ES-I3 (cell line): ENCODE results near the gene PLXNA1.

Experiments used
- H3K36me3 ChIP-seq: 2 replicates; pipeline ENCODE4 v1.6.1; 2013; ENCODE audit warnings: mild to moderate bottlenecking, low read length, control low read depth, moderate library complexity; ENCODE audit not compliant: insufficient read depth
- H3K4me1 ChIP-seq: 2 replicates; pipeline ENCODE4 v1.6.1; 2013; ENCODE audit warnings: mild to moderate bottlenecking, control low read depth, low read length; ENCODE audit not compliant: insufficient read depth
- H3K9ac ChIP-seq: 2 replicates; pipeline ENCODE4 v1.6.1; 2013; ENCODE audit warnings: low read depth, mild to moderate bottlenecking, low read length, moderate library complexity
- H3K9me3 ChIP-seq: 2 replicates; pipeline ENCODE4 v1.6.1; 2013; ENCODE audit warnings: mild to moderate bottlenecking, low read length, moderate library complexity; ENCODE audit not compliant: control insufficient read depth, insufficient read depth

Gene PLXNA1

GRCh38 chr3:126982471-126983175 is at the start of gene PLXNA1:
TSS of gene PLXNA1 (plus strand) at chr3:126983115. CDS start at chr3:126988594, 5,479 bp downstream.
- Histone ChIP-seq H3K36me3 (no peaks in the 10 kb centered on the region), H3K9ac (peak within 1 kb of the TSS; percentile 62), H3K9me3 (no peaks in the 10 kb centered on the region), H3K4me1 (peaks cover 6% of the 10 kb centered on the region; the same call in 1 of the 2 replicates)

GRCh38 chr3:126934031-126934531 is 48.8 kb upstream of the PLXNA1 start:
- Histone ChIP-seq H3K9ac (no peak overlapping the region), H3K36me3 (no peaks in the 10 kb centered on the region), H3K4me1 (peaks cover under 1% of the 10 kb centered on the region; the same call in 1 of the 2 replicates), H3K9me3 (no peaks in the 10 kb centered on the region)

DNA sequence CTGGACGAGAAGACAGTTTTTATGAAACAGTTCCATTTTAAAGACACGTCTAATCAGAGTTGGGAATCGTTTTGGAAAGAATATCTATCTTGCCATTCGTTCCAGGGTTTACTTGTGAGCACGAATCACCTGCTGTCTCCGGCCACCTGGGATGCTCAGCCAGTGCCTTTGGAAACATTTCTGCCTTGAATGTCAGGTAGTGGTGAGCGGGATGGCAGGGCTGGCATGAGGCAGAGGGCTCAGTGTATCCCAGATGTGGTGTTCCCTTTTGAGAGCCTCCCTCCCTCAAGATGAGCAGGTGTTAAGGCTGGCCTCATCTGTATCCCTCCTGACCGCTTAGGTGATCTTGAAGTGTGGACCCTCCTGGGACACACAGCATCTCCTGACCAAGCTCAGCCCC is 47.9 kb upstream of the PLXNA1 start:
- peaks cover 3% of the 10 kb centered on the region; the same call in 1 of the 2 replicates for H3K4me1 ChIP-seq
- H3K9me3 ChIP-seq: no peaks in the 10 kb centered on the region
- no peak overlapping the region for H3K9ac ChIP-seq
- no peaks in the 10 kb centered on the region for H3K36me3 ChIP-seq

DNA sequence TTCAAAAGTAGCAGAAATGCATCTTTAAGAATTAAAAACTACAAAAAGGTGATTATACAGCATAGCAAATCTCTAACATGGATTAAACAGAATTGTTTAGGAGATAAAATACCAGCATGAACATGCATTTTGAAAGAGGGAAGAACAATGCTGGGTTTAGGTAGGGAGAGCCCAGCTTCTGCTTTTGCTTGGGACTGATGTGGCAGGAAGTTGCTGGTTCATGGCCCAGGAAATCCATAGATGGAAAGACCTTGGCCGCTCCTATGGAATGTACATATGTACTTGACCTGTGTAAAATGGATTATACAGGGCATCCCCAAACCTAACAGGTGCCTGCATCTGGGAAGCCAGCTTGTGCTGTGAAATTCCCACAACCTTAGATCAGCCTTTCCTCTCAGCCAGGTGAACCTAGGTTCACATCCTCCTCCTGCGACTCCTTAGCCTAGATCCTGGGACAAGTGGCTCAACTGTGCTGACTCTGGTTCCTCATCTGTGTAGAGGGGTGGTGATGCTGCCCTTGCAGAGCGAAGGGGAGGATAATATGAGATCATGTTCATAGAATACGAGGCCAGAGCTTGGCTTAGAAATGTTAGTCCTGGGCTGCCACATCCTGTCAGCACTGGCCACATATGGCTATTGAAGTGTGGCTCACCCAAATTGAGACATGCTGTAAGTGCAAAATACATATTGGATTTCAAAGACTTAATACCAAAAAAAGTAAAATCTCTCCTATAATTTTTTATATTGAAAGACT is 47.0 kb upstream of the PLXNA1 start:
- Histone ChIP-seq H3K9me3 (no peaks in the 10 kb centered on the region), H3K36me3 (no peaks in the 10 kb centered on the region), H3K9ac (no peak overlapping the region), H3K4me1 (peaks cover 3% of the 10 kb centered on the region; the same call in 1 of the 2 replicates)

DNA sequence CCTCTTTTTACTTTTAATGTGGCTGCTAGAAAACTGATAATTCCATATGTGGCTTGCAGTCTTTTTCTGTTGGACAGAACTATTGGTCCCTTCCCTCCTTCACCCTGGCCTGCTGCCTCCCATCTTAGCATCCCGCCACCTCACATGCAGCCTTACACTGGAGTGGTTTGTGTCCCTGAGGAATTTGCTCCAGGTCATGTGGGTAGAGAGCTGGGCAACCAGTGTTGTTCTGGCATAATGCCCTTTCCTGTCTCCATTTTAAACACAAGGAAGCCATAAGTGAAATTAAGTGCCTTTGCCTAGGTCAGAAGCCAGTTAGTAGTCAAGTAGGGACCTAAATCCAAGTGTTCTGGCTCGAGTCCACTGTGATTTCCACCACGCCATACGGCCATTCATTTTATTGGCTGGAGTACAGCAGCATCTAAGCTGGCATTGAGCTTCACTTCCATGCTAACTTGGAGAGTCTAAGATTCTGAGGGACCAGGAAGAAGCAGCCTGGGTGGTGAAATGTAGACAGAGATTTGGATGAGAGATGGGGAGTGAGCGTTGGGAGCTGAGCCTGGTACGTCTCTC is 46.0 kb upstream of the PLXNA1 start:
- H3K36me3 ChIP-seq: no peaks in the 10 kb centered on the region
- no peaks in the 10 kb centered on the region for H3K9me3 ChIP-seq
- H3K4me1 ChIP-seq: peaks cover 3% of the 10 kb centered on the region; the same call in 1 of the 2 replicates
- no peak overlapping the region for H3K9ac ChIP-seq

- H3K4me1 ChIP-seq: peaks cover 3% of the 10 kb centered on the region; the same call in 1 of the 2 replicates
- H3K9ac ChIP-seq: no peak overlapping the region
- H3K36me3 ChIP-seq: no peaks in the 10 kb centered on the region
- H3K9me3 ChIP-seq: no peaks in the 10 kb centered on the region
Observed at GRCh38 chr3:126937533-126937932, 45.4 kb upstream of the PLXNA1 start.

DNA sequence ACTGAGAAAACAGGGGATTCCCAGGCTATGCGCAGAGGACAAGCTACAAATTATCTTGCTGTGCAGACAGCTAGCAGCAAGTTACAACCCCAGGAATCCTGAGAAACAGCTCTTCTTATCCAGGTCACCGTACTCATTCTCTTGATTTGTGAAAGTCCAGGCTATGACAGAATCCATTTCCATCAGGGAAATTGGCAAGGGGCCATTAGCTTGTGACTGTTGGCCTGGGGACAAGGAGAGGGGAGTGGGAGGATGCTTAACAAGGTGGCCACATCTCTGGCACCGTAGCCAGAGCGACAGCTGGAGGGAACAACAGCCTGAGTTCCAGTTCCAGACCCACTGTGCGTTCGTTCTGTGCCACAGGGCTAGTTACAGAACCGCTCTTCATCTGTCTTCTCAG is 44.9 kb upstream of the PLXNA1 start:
- no peaks in the 10 kb centered on the region for H3K9me3 ChIP-seq
- H3K4me1 ChIP-seq: peaks cover 3% of the 10 kb centered on the region; the same call in 1 of the 2 replicates
- H3K36me3 ChIP-seq: no peaks in the 10 kb centered on the region
- H3K9ac ChIP-seq: no peak overlapping the region

GRCh38 chr3:126938520-126939337 is 44.2 kb upstream of the PLXNA1 start:
- Histone ChIP-seq H3K9ac (no peak overlapping the region), H3K36me3 (no peaks in the 10 kb centered on the region), H3K4me1 (peaks cover 3% of the 10 kb centered on the region; the same call in 1 of the 2 replicates), H3K9me3 (no peaks in the 10 kb centered on the region)

DNA sequence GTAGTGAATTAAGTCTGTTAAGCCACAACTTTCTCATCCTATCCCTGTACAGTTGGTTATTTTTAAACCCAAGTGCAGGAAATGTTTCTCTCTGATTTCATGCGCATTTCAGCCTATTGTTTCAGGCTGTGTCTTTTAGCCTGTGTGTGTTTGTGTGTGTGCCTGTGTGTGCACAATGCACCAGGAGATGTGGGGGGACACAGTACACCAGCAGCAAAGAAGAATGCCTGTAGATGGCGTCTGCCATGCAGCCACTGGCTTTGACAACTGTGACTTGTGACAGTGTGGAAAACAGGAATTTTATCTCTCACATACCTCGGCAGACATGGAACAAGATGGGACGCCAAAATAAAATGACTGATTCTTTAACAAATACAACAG is 43.6 kb upstream of the PLXNA1 start:
- Histone ChIP-seq H3K9ac (no peak overlapping the region), H3K4me1 (peaks cover 3% of the 10 kb centered on the region; the same call in 1 of the 2 replicates), H3K36me3 (no peaks in the 10 kb centered on the region), H3K9me3 (no peaks in the 10 kb centered on the region)

GRCh38 chr3:126939733-126940132 is 43.2 kb upstream of the PLXNA1 start:
- no peak overlapping the region for H3K9ac ChIP-seq
- no peaks in the 10 kb centered on the region for H3K36me3 ChIP-seq
- peaks cover 3% of the 10 kb centered on the region; the same call in 1 of the 2 replicates for H3K4me1 ChIP-seq
- H3K9me3 ChIP-seq: no peaks in the 10 kb centered on the region

DNA sequence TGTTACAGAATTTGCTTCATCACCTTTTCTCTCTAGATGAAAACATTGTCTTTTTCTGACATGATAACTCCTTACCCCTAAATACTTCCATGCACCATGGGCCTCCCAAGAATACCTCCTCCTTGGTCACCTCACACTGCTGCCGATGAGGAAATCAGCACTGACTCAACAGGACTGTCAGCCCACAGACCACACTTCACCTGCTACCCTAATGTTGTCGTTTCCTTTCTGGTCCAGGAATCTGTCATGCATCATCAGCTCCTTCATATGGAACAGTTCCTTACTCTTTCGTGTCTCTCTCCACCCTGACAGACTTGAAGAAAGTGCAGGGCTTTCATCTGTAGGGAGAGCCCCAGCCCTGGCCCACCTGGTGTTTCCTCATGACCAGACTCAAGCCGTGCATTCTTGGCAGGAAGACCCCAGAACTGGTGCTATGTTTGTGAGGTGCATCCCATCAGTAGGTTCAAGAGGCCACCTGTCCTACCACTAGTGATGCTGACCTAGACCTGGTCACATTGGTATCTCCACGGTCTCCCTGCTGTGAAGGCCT is 41.1 kb upstream of the PLXNA1 start:
- Histone ChIP-seq H3K9ac (no peak overlapping the region), H3K4me1 (peaks cover 3% of the 10 kb centered on the region; the same call in 1 of the 2 replicates), H3K36me3 (no peaks in the 10 kb centered on the region), H3K9me3 (no peaks in the 10 kb centered on the region)

DNA sequence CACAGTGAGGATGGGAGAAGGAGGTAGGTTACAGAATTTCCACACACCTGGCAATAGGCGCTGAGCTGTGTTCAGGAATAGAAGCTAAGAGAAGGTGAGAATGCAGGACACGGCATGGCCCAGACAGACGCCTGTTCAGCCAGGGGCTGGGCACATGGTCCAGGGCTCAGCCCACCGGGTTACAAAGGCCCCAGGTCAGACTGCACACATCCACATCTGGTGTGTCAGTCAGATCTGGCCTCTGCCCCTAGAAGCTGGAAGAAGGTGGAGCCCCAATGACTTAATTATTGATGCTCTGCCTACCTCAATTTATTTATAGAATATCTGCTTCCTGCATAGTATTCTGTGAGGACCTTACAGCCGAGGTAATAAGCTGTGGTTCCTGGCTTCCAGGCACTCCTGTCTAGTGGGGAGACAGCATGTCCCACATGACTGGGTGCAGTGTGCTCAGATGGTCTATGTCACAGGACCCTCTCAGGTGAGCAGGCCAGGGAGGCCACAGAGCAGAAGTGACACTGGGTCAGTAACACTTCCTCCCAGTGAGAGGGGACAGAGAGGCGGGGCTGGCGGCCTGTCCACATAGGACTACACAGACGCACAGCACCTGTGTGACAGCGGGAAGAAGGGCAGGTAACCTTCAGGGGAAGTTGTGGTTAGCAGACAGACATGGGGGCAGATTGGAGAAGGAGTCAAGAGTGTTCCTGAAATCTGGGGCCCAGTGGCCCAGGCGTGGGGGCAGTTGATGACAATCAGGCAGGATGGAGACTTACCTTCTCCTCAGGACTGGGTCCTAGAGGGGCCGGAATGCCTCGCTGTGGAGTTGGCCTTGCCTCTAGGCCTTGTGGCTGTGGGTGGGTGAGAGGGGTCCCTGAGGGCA is 38.6 kb upstream of the PLXNA1 start:
- Histone ChIP-seq H3K4me1 (no peaks in the 10 kb centered on the region), H3K36me3 (no peaks in the 10 kb centered on the region)

DNA sequence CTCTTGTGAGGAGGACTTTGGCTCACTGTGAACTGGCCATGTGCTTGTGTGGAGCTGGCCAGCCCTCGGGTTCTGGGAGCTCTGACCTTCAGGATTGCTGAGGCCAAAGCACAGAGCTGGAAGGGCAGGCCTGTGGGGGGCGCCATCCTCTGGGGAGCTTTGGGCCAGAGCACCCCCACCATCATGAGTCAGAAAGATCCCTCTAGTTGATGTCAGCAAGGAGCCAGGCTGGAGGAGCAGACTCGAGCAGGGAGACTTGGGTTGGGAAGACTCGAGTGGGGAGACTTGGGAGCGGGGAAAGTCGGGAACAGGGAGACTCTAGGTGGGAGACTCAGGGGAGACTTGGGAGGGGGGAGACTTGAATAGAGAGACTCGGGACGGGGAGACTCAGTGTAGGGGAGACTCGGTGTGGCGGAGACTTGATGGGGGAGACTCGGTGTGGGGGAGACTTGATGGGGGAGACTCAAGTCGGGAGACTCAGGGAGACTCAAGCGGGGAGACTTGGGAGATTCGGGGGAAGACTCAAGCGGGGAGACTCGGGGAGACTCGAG is 37.7 kb upstream of the PLXNA1 start:
- no peak overlapping the region for H3K9ac ChIP-seq
- H3K9me3 ChIP-seq: no peaks in the 10 kb centered on the region
- no peaks in the 10 kb centered on the region for H3K4me1 ChIP-seq
- peaks cover 2% of the 10 kb centered on the region; the same call in 1 of the 2 replicates for H3K36me3 ChIP-seq

More for the DNA sequence above, 38.6 kb upstream of the PLXNA1 start:
- H3K9ac ChIP-seq: no peak overlapping the region
- no peaks in the 10 kb centered on the region for H3K9me3 ChIP-seq
